Stomach (tissue), 9 donors: ENCODE measurements around the gene ZMIZ1. TPM values are rescaled to one million over a fixed set of nuclear protein-coding genes. Genes with fewer than 3 reads are reported as not detected.

Source experiments
- DNase-seq, 2 donors: peaks; one replicate each; pipeline versions ENCODE4 v3.0.0 to v3.0.0-alpha.2; 2013 to 2019
- H3K27ac ChIP-seq, 5 donors: fragments of 200-600 bp in 4 of 5; sonication (generic) in 4 of 5; one replicate each; pipeline ENCODE4 v1.5.1; 2013 to 2019; ENCODE audit warnings: mild to moderate bottlenecking in 1 of 5, moderate library complexity in 1 of 5
- H3K27me3 ChIP-seq, 3 donors: fragments of 200-600 bp; sonication (generic); one replicate each; pipeline ENCODE4 v1.5.1; 2017 to 2019; ENCODE audit warnings: mixed run types in 1 of 3
- H3K36me3 ChIP-seq, 4 donors: fragments of 200-600 bp; sonication (generic); 1 replicate in 3 of 4; 2 replicates in 1 of 4; pipeline ENCODE4 v1.5.1; 2016 to 2019
- H3K4me1 ChIP-seq, 4 donors: fragments of 200-600 bp; sonication (generic); one replicate each; pipeline ENCODE4 v1.5.1; 2016 to 2019
- H3K4me3 ChIP-seq, 4 donors: fragments of 200-600 bp; sonication (generic) in 3 of 4; one replicate each; pipeline ENCODE4 v1.5.1; 2016 to 2019; ENCODE audit warnings: mild to moderate bottlenecking in 1 of 4
- H3K9me3 ChIP-seq, 4 donors: fragments of 200-600 bp; sonication (generic); one replicate each; pipeline ENCODE4 v1.5.1; 2016 to 2019
- CTCF ChIP-seq, 7 experiments: fragments of 450-650 bp in 4 of 7; fragments of 200-600 bp in 3 of 7; sonication (generic) in 3 of 7; IDR thresholded peaks; one replicate each; pipeline ENCODE4 v1.5.1; 2016 to 2019; ENCODE audit warnings: antibody characterized with exemption in 7 of 7, control low read depth in 2 of 7, mild to moderate bottlenecking in 1 of 7
- EP300 ChIP-seq: sonication (generic); formaldehyde crosslinking; IDR thresholded peaks from one replicate; pipeline ENCODE4 v1.6.1; 2017; ENCODE audit warnings: antibody characterized with exemption
- POLR2A ChIP-seq, 4 donors: fragments of 450-650 bp; IDR thresholded peaks; one replicate each; pipeline ENCODE4 v1.6.1; 2016; ENCODE audit warnings: antibody characterized with exemption in 4 of 4, control low read depth in 2 of 4, mild to moderate bottlenecking in 1 of 4, moderate library complexity in 1 of 4
- POLR2AphosphoS5 ChIP-seq, 3 donors: sonication (generic); formaldehyde crosslinking; IDR thresholded peaks; one replicate each; pipeline ENCODE4 v1.6.1; 2016; ENCODE audit warnings: antibody characterized with exemption in 3 of 3
- WGBS, 5 donors: extraction: QIAGEN DNeasy Blood & Tissue Kit in 3 of 5; methylation state at CpG; one replicate each; pipeline versions ENCODE4 v1.1.5 to v1.1.7; 2013 to 2018; 5-methylcytosine and 5-hydroxymethylcytosine counted together
- intact Hi-C: fragments of 100-400 bp; cut with DNase I; formaldehyde crosslinking; loops from one replicate; pipeline ENCODE4 v1.15.1; 2023; ENCODE audit warnings: low total_unique reads
- polyA plus RNA-seq, 3 donors: library from polyadenylated mRNA; stranded (reverse); fragments of 200-250 nt; gene quantifications; one replicate each; pipeline ENCODE4 v1.2.3, GENCODE V29; 2013
- total RNA-seq, 5 donors: library from RNA; depleted of rRNA; stranded (reverse); fragments of >200 nt; gene quantifications; one replicate each; pipeline versions ENCODE4 v1.1.0 to v1.2.3, GENCODE V29; 2014 to 2016
- donor health status: healthy with polysubstance abuse.
- donor health status: Bipolar disorder and iron deficiency.
- donor health status: healthy.

ZMIZ1 gene
- total and polyA plus RNA-seq, 8 donors = 17.7 to 103 (median 26.3) TPM

- peaks cover 33 to 93% (median 61%) of the 10 kb centered on the region in 4 donors for H3K36me3 ChIP-seq
- intact Hi-C loops = no loop called here
- WGBS, 5 donors = 57 to 61% (median 59%) methylated on average over 7 of the region's 7 CpGs
Observed at GRCh38 chr10:79220307-79220706, 151.5 kb downstream of the ZMIZ1 start.

GRCh38 chr10:79221110-79222051 lies 152.6 kb downstream of the ZMIZ1 start:
- intact Hi-C loops = no loop called here
- TF ChIP-seq EP300 (peak; percentile 15), CTCF (IDR thresholded peaks at IDR 0.05) (no peak), POLR2AphosphoS5 (IDR thresholded peaks at IDR 0.05) (peak in 2 of 3 donors; percentile 35 to 70)
- Histone ChIP-seq H3K27ac (peak overlapping the region; percentile 32 to 89 (median 77)), H3K4me1 (peaks cover 40 to 86% (median 60%) of the 10 kb centered on the region in 4 donors), H3K4me3 (no peak overlapping the region), H3K27me3 (no peaks in the 10 kb centered on the region), H3K36me3 (peaks cover 22 to 92% (median 55%) of the 10 kb centered on the region in 4 donors), H3K9me3 (no peaks in the 10 kb centered on the region)
- 35 to 47% (median 40%) methylated on average over 32 to 38 of the region's 38 CpGs for WGBS, 5 donors
- DNase-seq = peak; percentile 49 to 95

More at GRCh38 chr10:79220307-79220706, 151.5 kb downstream of the ZMIZ1 start:
- peak in 1 of 2 donors; percentile 56 for DNase-seq
- peak overlapping the region in 4 of 5 donors; percentile 18 to 89 (median 78) for H3K27ac ChIP-seq
- no peaks in the 10 kb centered on the region for H3K27me3 ChIP-seq
- no peaks in the 10 kb centered on the region for H3K9me3 ChIP-seq
- TF ChIP-seq POLR2A (IDR thresholded peaks at IDR 0.05) (no peak), POLR2AphosphoS5 (IDR thresholded peaks at IDR 0.05) (no peak), CTCF (IDR thresholded peaks at IDR 0.05) (no peak), EP300 (no peak)
- no peak overlapping the region for H3K4me3 ChIP-seq
- peaks cover 40 to 77% (median 60%) of the 10 kb centered on the region in 4 donors for H3K4me1 ChIP-seq

GRCh38 chr10:79222186-79222585 lies 153.4 kb downstream of the ZMIZ1 start:
- WGBS, 5 donors = 58 to 79% (median 77%) methylated on average over 7 of the region's 7 CpGs
- peaks cover 21 to 92% (median 55%) of the 10 kb centered on the region in 4 donors for H3K36me3 ChIP-seq
- peaks cover 40 to 86% (median 60%) of the 10 kb centered on the region in 4 donors for H3K4me1 ChIP-seq
- no peaks in the 10 kb centered on the region for H3K9me3 ChIP-seq
- peak overlapping the region; percentile 32 to 89 (median 77) for H3K27ac ChIP-seq
- intact Hi-C loops = no loop called here
- no peaks in the 10 kb centered on the region for H3K27me3 ChIP-seq
- no peak overlapping the region for H3K4me3 ChIP-seq
- no peak for DNase-seq
- no peak for TF ChIP-seq POLR2A (IDR thresholded peaks at IDR 0.05)
- no peak for TF ChIP-seq CTCF (IDR thresholded peaks at IDR 0.05)
- no peak for TF ChIP-seq EP300
- no peak for TF ChIP-seq POLR2AphosphoS5 (IDR thresholded peaks at IDR 0.05)

- TF ChIP-seq POLR2A (IDR thresholded peaks at IDR 0.05) = no peak
- peak; percentile 34 to 65 (median 45) for TF ChIP-seq POLR2AphosphoS5 (IDR thresholded peaks at IDR 0.05)
- TF ChIP-seq CTCF (IDR thresholded peaks at IDR 0.05) = no peak
- peak; percentile 92 for TF ChIP-seq EP300
- WGBS, 5 donors = 56 to 68% (median 63%) methylated on average over 20 to 22 of the region's 22 CpGs
- intact Hi-C loops = no loop called here
- Histone ChIP-seq H3K27ac (peak overlapping the region; percentile 32 to 89 (median 77)), H3K36me3 (peaks cover 18 to 85% (median 51%) of the 10 kb centered on the region in 4 donors), H3K9me3 (no peaks in the 10 kb centered on the region), H3K27me3 (no peaks in the 10 kb centered on the region), H3K4me3 (no peak overlapping the region), H3K4me1 (peaks cover 40 to 79% (median 58%) of the 10 kb centered on the region in 4 donors)
- peak; percentile 37 to 82 for DNase-seq
Observed at GRCh38 chr10:79223091-79224048, 154.6 kb downstream of the ZMIZ1 start.
